Astrocyte (in vitro differentiated cells and primary cell): Measurements from ENCODE around the gene POLR1C.

ENCODE experiments used
- EZH2 ChIP-seq: IDR thresholded peaks from 2 replicates; pipeline ENCODE4 v1.6.1; 2012; ENCODE audit warnings: mild to moderate bottlenecking, low read length, inconsistent platforms; ENCODE audit not compliant: insufficient read depth
- TF ChIP-seq, protein P1 (sequence below): IDR thresholded peaks from 2 replicates; pipeline ENCODE4 v1.5.1; 2011; ENCODE audit warnings: low read depth, mild to moderate bottlenecking, inconsistent platforms, low read length, moderate library complexity; ENCODE audit not compliant: insufficient read depth

DNA sequence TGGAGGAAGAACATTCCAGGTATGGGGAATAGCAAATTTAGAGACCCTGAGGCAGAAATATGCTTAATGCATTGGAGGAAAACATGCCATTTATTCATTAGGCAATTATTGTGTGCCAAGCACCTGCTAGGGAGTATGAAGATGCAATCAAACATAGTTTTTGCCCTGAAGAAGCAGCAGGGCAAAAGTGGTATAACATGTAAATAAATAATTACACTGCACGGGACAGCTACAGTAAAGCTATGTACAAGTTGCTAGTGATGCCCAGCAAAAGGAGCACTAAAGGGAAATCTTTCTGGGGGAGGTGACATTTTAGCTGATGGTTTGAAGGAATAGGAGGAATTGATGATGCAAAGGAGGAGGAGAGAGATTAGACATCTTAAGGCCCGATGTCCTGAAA, 40.1 kb upstream of the POLR1C start:
- TF ChIP-seq, protein P1, sequence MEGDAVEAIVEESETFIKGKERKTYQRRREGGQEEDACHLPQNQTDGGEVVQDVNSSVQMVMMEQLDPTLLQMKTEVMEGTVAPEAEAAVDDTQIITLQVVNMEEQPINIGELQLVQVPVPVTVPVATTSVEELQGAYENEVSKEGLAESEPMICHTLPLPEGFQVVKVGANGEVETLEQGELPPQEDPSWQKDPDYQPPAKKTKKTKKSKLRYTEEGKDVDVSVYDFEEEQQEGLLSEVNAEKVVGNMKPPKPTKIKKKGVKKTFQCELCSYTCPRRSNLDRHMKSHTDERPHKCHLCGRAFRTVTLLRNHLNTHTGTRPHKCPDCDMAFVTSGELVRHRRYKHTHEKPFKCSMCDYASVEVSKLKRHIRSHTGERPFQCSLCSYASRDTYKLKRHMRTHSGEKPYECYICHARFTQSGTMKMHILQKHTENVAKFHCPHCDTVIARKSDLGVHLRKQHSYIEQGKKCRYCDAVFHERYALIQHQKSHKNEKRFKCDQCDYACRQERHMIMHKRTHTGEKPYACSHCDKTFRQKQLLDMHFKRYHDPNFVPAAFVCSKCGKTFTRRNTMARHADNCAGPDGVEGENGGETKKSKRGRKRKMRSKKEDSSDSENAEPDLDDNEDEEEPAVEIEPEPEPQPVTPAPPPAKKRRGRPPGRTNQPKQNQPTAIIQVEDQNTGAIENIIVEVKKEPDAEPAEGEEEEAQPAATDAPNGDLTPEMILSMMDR = no peak
- TF ChIP-seq EZH2 = no peak
